Measurements from ENCODE around the gene GFI1.
"Not testable (repeated sequence)": the region's sequence is repeated elsewhere in the genome, so short reads cannot be mapped to it uniquely, and the experiment has no call there.

GFI1 gene

DNA sequence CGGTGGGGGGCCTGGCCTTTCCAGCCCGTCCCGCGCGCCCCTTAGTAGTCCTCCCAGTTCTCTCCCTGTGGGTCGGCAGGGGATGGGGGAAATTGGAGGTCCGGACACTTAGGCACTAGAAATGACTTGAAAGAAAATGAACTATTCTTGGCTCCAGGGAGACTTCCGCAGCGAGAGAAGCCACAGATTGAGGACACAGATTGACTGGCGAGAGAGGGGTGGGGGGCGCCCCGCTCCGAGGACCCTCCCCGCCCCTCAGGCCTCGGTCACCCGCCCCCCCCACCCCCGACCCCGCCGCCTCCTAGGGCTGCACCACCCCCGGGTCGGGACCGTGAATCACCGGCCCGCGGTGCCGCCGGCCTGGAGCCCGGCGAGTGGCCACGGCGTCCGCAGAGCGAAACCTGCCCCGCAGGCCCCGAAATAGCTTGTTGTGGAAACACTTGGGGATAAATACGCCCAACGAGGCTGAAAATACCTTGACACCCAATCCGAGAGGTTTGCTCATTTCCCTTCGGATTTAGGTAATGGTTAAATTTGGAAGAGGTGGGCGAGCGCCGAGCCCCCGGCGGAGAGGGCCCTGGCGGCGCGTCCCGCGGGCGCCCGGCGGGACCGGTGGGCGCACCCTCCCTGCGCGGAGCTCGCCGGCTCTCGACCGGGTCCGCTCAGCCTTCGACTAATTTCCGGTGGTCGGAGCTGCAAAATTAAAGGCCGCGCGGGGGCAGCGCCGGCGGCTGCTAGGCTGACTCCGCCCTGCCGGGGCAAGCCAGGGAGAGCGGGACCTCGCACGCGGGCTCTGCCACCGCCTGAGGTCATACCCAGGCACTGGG, at the start of gene GFI1:
Gene GFI1 (minus strand): TSS at position 675 of the 827 bp plus-strand sequence. CDS start 3,438 bp downstream, outside the sequence.
- peak; percentile 23 for DNase-seq

DNA sequence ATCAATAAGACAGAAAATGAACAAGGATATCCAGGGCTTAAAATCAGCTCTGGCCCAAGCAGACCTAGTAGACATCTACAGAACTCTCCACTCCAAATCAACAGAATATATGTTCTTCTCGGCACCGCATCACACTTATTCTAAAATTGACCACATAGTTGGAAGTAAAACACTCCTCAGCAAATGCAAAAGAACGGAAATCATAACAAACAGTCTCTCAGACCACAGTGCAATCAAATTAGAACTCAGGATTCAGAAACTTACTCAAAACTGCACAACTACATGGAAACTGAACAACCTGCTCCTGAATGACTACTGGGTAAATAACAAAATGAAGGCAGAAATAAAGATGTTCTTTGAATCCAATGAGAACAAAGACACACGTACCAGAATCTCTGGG, 45.6 kb upstream of the GFI1 start:
- DNase-seq, result not testable (repeated sequence)

DNA sequence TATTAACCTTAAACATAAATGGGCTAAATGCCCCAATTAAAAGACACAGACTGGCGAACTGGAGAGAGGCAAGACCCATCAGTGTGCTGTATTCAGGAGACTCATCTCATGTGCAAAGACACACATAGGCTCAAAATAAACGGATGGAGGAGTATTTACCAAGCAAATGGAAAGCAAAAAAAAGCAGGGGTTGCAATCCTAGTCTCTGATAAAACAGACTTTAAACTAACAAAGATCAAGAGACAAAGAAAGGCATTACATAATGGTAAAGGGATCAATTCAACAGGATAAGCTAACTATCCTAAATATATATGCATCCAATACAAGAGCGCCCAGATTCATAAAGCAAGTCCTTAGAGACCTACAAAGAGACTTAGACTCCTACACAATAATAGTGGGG, 45.2 kb upstream of the GFI1 start:
- not testable (repeated sequence) for DNase-seq

DNA sequence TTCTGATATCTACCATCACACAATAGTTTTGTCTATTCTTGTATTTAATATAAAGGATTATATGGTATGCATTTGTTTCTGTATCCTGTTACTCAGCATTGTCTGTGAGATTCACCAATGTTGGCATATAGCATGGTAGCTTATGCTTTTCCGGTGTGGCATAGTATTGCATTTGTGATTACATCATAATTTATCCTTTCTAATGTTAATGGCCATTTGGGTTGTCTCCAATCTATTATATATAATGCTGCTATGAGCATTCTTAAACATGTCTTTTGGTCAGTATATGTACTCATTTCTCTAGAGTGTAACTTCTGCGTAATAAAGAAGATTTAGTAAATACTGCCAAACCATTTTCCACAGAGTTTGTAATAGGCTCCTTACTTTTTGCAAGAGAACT, 40.9 kb upstream of the GFI1 start:
- DNase-seq, result no peak

GRCh38 chr1:92524944-92525590, 38.3 kb upstream of the GFI1 start:
- DNase-seq, result not testable (repeated sequence)

DNA sequence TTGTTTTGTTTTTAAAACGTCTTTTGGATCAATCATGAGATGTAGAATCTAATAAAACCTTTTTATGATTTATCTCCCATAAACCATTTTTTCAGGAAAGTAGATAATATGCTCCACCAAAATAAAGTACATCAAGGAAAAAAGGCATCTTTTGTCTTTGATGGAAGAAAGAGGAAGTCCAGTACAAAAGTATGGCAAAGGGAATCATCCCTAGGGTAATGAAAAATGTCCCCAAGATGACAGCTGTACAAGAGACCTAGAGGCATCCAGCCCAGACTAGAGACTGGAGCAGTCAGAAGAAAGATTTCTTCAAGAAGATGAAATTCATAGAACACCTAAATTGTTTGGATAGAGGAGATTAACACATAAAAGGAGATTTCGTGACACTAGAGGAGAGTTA, 32.3 kb upstream of the GFI1 start:
- no peak for DNase-seq

DNA sequence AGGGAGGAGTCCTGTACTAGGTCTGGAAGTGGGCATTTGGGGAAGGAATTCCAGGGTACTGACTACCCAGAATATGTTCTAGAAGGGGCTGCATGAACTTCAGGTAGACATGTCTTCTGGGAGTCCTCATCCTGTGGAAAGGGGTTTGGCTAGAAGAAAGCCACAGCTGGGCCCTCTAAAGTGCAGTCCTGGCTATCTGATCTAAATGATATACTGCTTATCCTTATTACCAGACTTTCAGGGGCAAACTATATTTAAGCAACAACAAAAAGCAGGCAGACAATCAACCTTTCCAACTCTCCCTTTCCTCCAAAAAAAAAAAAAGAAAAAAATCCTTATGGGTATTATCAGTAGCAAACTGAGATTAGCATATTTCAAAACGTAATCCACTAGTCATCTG, 29.8 kb upstream of the GFI1 start:
- no peak for DNase-seq

DNA sequence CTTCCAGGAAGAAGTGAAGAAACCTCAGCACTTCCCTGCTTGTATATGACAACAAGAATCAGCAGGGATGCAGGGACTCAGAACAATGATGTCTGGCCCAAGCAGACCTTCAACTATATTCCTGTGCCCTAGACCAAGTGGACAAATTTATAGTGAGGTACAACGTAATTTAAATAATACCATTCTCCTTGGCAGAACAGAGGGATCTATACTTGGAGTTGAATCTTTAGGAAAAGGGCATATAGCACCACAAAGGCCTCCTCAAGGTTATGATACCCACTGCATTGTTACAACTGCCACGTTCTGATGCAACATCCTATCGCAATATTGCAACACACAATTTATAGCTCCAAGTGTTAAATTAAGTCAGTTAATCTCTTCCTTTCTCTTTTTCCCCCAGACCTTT, 29.1 kb upstream of the GFI1 start:
- DNase-seq, result no peak

DNA sequence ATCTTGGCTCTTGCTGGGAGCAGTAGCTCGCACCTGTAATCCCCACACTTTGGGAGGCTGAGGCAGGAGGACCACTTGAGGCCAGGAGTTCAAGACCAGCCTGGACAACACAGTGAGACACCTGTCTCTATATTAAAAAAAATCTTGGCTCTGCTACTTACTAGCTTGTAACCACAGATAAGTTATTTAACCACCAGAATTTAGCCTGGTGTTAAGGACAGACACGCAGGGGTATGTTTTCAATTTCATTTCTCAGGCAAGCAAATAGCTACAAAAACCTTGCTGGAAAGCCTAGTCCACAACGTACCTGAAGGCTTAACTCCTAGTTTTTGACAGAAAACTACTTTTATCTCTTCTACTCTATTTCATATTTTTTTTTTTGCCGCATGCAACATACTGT, 24.8 kb upstream of the GFI1 start:
- DNase-seq, result no peak

GRCh38 chr1:92509619-92510018, 22.9 kb upstream of the GFI1 start:
- no peak for DNase-seq

GRCh38 chr1:92505015-92505692, 18.4 kb upstream of the GFI1 start:
- no peak for DNase-seq

DNA sequence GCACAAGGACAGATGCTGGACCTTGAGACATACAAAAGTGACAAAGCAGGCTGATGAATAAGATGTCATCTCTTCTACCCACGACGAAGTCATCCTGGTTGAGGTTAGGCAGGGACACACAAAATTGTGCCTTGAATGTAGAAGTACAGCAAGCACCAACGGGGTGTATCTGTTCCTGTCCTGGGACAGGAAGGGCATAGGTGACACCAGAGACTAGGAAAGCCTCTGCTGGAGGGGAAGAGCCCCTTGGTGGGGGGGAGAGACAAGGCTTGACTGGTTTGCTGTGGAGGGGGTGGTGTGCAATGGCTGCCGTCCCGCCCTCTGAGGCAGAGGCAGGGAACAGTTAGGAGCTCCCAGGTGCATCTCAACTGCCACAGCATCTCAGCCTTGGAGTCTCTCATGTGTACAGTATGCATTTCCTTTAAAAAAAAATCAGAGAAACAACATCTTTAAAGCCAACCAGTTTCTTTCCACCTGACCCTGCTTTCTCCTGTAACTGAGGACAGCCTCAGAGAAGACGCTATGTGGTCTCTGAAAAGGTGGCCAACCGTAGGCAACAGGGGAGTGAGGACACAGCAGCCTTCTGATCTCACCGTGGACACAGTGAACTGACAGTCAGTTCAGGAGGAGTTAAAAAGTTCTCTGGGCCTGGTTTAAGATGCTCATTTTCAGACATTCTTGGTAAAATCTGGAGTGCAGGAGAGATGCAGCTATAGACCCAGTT, 17.7 kb upstream of the GFI1 start:
- no peak for DNase-seq

DNA sequence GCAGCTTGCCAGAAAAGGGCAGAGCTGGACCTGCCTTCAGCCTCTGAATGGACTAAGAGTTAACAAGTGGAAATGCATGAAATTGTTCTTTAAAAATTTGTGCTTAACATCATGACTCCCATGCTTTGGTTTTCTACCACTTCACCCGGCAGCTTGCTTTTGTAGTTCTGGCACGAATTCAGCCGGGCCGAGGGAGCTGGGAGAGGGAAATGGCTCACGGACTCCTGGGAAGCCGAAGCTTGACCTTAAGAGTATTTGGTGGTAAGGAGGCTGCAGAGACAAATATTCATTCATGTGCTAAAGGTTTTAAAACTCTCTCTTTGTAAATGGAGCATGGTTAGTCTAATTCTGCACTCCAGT, 17.2 kb upstream of the GFI1 start:
- no peak for DNase-seq

DNA sequence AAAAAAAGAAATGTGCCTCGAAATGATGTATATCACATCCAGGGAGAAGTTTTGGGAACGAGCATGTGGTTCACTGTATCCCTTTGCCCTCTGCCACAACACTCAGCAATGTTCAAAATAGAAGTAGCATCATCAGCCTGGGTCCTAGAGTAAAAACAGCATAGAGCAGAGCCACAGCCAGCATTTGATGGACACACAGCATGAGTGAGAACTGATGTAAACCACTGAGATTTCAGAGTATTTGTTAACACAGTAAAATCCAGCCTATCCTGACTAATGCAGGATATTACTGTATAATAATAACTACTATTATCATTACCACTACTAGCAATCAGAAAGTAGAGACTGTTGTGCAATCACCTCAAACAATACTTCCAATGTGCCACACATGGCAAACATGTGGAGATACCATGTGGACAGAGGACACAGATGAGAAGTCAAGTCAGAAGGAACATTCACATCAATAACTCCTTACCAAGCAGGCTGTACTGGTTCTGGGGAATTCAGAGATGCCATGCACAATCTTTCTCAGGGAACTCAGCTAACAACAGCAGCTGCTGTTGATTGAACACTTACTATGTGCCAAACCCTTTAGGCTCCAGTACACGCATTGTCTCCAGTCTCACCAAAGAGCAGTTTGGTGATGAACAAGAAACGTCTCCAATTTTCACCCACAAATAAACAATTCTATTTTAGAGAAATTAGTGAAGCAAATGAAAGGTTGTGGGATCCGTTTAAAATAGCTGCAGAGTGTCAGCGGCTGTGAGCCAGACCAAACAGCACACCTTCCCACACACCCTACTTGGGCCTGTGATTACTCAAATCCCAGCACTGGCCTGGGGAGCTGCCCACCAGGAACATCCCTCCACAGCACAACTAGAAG, 16.6 kb upstream of the GFI1 start:
- no peak for DNase-seq

DNA sequence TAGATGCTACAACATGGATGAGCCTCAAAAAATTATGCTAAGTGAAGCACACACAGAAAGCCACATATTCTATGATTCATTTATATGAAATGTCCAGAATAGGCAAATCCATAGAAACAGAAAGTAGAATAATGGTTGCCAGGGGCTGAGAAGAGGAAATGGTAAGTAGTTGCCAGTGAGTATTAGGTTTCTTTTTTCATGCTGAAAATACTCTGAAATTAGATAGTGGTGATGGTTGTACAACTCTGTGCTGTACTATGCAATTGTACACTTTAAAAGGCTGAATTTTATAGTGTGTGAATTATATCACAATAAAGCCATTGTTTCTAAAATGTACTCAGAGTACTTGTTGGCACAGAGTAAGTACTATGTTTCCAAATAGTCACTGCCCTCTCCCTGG, 15.5 kb upstream of the GFI1 start:
- no peak for DNase-seq

- DNase-seq, result no peak
These were observed 13.8 kb upstream of the GFI1 start for GRCh38 chr1:92500552-92500951.

DNA sequence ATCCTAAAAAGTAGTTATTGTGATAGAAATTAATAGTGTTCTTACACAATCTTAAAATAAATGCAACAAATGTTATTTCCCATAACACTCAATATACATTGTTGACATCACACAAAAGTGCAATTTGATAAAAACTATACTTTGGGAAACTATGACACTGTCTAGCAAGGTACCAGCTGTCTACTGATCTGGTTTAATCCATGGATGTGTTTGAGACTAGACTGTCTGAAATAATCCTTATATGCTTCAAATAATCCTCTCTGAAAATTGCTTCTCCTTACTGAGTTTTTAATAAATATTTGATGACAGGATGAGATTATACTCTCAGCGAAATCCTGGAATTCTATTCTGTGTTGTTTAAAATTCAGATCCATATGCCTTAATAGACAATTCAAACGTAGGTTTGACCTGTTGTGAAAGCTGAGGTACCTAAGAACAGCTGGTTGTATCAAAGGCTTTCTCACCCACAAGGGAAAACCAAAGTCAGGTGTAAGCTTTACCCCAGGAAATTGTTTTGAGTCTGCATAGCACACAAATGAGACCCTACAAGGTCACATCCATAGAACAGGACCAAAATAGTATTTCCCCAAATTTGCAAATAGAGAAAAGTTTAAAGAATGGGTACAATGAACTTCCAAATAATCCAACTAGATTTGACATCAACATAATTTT, 8.8 kb upstream of the GFI1 start:
- no peak for DNase-seq

- no peak for DNase-seq
These were observed 7.9 kb upstream of the GFI1 start for GRCh38 chr1:92494485-92495141.

- no peak for DNase-seq
These were observed 6.4 kb upstream of the GFI1 start for GRCh38 chr1:92493139-92493538.

DNA sequence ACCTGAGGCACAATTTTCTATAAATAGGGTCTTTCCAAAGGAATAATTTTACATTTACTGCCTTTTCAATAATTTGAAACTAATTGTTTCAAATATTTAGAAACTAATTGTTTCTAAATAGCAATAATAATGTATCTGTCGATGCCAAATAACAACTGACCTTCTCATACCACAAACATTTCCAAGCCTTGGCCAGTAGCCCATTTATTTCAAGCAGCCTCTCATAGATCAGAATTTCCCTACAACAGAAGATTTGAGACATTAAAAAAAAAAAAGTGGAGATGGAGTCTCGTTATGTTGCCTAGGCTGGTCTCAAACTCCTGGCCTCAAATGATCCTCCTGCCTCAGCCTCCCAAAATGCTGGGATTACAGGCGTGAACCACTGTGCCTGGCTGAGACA, 2.1 kb upstream of the GFI1 start:
- no peak for DNase-seq

- DNase-seq, result no peak
These were observed 1.7 kb upstream of the GFI1 start for GRCh38 chr1:92488416-92488815.
